Measurements from ENCODE around the gene TC2N. TPM values are rescaled to one million over a fixed set of nuclear protein-coding genes. Genes with fewer than 3 reads are reported as not detected.

Gene TC2N
- total RNA-seq, 4 donors from 2014 or later, result 3.2 to 11.9 (median 7.2) TPM

GRCh38 chr14:91843437-91843836 is 23.9 kb downstream of the TC2N start:
- no peak overlapping the region for H3K27ac ChIP-seq
- ATAC-seq, result no peak
- TF ChIP-seq CTCF (IDR thresholded peaks at IDR 0.05 in 4 of 5, conservative IDR thresholded peaks at IDR 0.05 in 1 of 5) (no peak), POLR2A (IDR thresholded peaks at IDR 0.05) (no peak)
- peaks cover 0 to 7% (median 0%) of the 10 kb centered on the region in 3 donors for H3K27me3 ChIP-seq
- no peaks in the 10 kb centered on the region for H3K4me1 ChIP-seq
- no peak overlapping the region for H3K4me3 ChIP-seq
- intact Hi-C loops (cut with DNase I; ENCODE audit: low total_unique reads) (no loop called here), in situ Hi-C loops (cut with MboI; ENCODE audit: low sequenced_read_pairs in 4 of 4) (no loop called here)
- no peaks in the 10 kb centered on the region for H3K9me3 ChIP-seq
- no peaks in the 10 kb centered on the region for H3K36me3 ChIP-seq
- DNase-seq, result no peak

- Histone ChIP-seq H3K27ac (no peak overlapping the region), H3K9me3 (no peaks in the 10 kb centered on the region), H3K4me3 (no peak overlapping the region), H3K36me3 (no peaks in the 10 kb centered on the region), H3K4me1 (peaks cover 0 to 5% of the 10 kb centered on the region in 2 donors), H3K27me3 (peaks cover 10 to 20% (median 16%) of the 10 kb centered on the region in 3 donors)
- intact Hi-C loops (cut with DNase I; ENCODE audit: low total_unique reads) (no loop called here), in situ Hi-C loops (cut with MboI; ENCODE audit: low sequenced_read_pairs in 4 of 4) (no loop called here)
- no peak for TF ChIP-seq CTCF (IDR thresholded peaks at IDR 0.05 in 4 of 5, conservative IDR thresholded peaks at IDR 0.05 in 1 of 5)
- ATAC-seq (no peak), DNase-seq (no peak)
Measured at GRCh38 chr14:91841065-91841464, 26.3 kb downstream of the TC2N start.

- H3K4me1 ChIP-seq, result peaks cover 0 to 5% of the 10 kb centered on the region in 2 donors
- H3K4me3 ChIP-seq, result no peak overlapping the region
- peaks cover 16 to 25% (median 25%) of the 10 kb centered on the region in 3 donors for H3K27me3 ChIP-seq
- H3K9me3 ChIP-seq, result no peaks in the 10 kb centered on the region
- in situ Hi-C loops (cut with MboI; ENCODE audit: low sequenced_read_pairs in 4 of 4), result no loop called here
- H3K27ac ChIP-seq, result no peak overlapping the region
- H3K36me3 ChIP-seq, result no peaks in the 10 kb centered on the region
- ATAC-seq, result no peak
- no peak for DNase-seq
- intact Hi-C loops (cut with DNase I; ENCODE audit: low total_unique reads), result no loop called here
- TF ChIP-seq POLR2A (IDR thresholded peaks at IDR 0.05) (no peak), CTCF (IDR thresholded peaks at IDR 0.05 in 4 of 5, conservative IDR thresholded peaks at IDR 0.05 in 1 of 5) (no peak)
Measured at GRCh38 chr14:91839749-91840148, 27.6 kb downstream of the TC2N start.

- Histone ChIP-seq H3K27ac (peak overlapping the region in 1 of 4 donors; percentile 48), H3K4me1 (peaks cover 0 to 5% of the 10 kb centered on the region in 2 donors), H3K27me3 (peaks cover 19 to 31% (median 26%) of the 10 kb centered on the region in 3 donors), H3K4me3 (peak overlapping the region; percentile 42 to 56 (median 54)), H3K9me3 (no peaks in the 10 kb centered on the region), H3K36me3 (no peaks in the 10 kb centered on the region)
- intact Hi-C loops (cut with DNase I; ENCODE audit: low total_unique reads), result no loop called here
- ATAC-seq, result no peak
- TF ChIP-seq CTCF (IDR thresholded peaks at IDR 0.05 in 4 of 5, conservative IDR thresholded peaks at IDR 0.05 in 1 of 5) (no peak), POLR2A (IDR thresholded peaks at IDR 0.05) (no peak)
- in situ Hi-C loops (cut with MboI; ENCODE audit: low sequenced_read_pairs in 4 of 4), result no loop called here
- no peak for DNase-seq
Measured at GRCh38 chr14:91837076-91837475, 30.3 kb downstream of the TC2N start.
